Suppressor macrophage treated with lipopolysaccharide for 4 hours (primary cell): ENCODE measurements around the gene ZFYVE28.
A peak's percentile ranks its signal among the peaks of the same experiment; 100 is the strongest.

Experiments
- DNase-seq: peaks from one replicate; pipeline ENCODE4 v3.0.0-alpha.2; 2020

Gene ZFYVE28

DNA sequence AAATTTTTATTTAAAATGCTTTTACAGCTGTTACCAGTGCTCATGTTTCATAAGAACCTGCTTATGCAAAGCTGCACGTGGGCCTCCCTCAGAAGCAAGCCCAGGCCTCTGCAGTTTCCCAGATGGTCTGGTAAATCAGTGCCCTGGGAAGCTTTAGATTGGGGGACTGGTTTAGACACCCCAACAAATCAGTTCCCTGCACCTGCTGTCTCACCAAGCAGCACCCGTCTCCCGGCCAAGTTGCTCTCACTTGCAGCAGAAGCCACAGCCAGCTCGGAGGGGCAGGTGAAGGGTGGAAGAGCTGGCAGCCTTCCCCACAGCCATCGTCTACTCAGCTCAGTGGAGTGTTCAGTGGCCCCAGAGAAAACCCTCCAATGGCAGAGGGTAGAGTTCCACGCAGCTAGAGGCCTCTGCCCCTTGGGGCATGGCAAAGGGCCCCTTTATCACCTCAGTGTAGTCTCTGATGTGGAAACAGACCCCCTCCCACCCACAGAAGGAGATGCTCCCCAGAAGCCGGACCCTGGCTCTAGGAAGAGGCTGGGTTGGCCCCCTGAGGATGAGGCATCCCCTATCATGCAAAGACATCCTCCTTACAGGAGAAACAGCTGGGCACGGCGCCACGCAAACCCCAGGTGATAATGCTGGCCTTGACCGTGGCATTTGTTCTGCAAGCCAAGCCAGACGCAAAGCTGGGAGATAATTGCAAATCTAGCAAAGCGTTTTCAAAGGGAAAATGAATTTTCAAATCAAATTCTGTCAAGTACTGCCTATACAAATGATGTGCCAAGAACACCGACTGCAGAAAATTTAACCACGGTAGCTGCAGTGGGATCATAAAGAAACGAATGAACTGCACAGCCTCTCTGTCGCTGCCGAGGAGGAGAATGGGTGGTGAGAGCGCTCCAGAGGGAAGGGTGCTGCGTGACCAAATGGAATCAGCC lies 51.9 kb downstream of the ZFYVE28 start:
- DNase-seq: no peak

DNA sequence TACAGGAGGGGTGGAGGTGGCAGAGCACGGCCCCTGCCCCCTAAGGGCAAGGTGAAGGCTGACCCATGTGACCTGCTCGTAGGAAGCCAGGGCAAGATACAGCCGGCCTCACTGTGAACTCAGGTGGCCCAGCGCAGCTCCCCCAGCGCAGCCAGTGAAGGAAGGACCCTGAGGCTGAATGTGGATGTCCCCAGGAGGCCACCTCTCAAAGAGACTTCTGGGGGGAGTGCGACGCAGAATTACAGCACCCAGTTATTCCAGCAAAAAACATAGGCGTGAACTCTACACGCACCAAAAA lies 52.6 kb downstream of the ZFYVE28 start:
- no peak for DNase-seq

DNA sequence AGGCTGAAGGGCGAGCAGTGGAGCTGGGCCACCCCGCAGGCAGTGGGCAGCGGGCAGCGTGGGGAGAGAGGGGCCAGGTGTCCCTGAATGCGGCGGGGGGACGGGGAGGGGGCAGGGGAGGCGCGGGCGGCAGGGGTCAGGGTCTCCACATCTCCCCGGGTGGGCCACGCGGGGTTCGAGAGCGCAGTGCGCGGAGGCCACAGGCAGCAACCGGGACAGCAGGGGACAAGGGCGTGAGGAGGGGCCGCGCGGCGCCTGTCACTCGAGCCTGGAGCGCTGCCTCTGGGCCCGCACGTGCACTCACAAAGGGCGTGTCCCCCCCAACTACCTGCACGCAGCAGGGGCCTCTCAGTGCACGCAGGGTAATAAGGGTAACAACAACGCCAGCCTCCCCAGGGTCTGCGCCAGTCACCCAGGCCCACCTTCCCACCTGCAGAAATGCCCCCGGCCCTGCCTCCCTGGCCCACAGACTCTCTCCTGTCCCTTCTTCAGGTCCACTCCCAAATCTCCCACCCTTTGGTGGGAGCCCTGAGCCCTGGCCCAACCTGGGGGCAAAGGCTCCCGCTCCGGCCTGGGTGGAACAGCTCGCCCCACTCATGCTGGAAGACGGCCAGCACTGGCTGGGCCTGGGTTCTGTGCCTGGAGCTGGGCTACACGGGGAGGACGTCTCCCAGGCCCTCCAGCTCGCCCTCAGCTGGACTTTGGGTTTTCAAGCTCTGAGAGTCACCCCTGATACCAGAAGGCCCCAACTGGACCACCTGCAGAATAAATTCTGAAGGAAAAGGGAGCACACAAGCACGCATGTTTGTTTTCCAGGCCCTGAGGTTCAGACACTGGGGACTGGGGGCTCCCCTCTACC lies 53.2 kb downstream of the ZFYVE28 start:
- no peak for DNase-seq

DNA sequence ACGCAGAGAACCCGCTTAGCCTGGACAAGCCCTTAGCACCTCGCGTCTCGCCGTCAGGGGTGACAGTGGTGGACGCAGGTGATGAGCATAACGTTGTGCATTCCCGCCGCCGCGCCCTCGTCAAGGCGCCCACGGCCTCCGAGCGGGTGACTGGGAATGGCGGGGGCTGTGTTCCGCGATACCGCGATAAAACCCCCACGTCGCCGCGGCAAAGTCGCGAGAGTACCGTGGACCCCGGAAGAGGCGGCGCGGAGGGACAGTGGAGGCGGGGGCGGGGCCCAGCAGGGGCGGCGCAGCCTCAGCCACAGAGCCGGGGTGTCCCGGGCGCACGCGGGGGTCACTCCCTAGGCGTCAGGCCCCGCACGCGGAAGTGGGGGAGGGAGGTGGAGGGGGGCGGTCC lies 53.8 kb downstream of the ZFYVE28 start:
- peak; percentile 24 for DNase-seq

DNA sequence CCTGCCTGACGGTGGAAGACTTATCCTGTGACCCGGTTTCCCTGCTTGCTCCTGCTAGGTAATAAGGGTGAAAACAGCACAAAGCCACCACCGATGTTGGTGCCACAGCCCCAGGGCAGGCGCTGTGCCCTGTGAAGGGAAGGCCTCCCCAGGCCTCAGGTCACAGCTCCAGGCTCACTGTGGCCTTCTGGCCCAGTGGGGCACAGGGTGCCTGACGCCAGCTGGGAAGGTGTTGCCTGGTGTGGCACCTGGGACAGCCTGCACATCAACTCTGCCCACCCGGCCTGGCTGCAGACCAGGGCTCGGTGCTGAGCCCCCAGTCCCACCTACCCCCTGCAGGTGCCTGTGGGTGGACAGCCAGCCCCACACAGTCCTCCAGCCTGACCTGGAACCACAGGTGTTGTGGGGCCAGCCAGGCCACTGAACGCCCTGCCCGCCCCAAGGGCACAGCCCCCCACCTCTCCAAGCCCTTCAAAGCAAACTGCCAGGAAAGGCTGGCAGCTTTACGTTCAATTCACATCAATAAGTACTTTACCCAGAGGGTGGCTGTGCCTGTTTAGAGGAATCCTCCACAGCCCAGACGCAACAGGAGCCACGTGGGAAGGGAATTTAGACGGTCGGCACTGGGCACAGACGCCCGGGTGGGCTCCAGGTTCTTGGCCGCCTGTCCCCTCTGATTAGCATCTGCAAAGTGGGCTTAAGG lies 54.3 kb downstream of the ZFYVE28 start:
- DNase-seq: no peak

DNA sequence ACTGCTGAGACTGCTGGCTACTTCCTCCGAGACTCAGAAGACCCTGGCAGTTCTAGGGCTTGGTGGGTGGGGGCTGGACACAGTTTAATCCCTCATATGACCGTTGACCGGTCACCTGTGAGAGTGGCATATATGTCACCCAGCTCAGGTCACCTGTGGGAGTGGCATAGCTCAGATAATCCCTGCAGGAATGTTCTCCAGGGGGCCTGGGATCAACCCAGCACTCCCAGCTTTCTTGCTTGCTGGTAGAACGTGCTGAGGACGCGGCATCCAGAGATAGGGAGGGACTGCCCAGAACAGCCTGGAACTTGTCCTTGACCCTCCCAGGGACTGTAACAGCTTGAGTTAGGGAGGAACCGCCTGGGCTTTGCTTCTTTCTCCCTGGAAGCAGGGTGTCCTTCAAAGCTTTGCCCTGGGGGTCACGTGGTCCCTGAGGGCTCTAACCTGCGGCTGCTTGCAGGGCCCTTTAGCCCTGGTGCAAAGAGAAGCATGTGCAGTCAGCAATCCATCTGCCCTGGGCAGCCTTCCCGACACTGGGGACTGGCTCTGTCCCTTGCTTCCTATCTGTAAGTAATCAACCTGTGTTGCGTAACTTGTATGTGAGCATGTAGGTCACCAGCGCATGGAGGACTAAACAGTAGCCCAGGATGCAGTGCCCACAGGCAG lies 55.3 kb downstream of the ZFYVE28 start:
- peak; percentile 40 for DNase-seq

DNA sequence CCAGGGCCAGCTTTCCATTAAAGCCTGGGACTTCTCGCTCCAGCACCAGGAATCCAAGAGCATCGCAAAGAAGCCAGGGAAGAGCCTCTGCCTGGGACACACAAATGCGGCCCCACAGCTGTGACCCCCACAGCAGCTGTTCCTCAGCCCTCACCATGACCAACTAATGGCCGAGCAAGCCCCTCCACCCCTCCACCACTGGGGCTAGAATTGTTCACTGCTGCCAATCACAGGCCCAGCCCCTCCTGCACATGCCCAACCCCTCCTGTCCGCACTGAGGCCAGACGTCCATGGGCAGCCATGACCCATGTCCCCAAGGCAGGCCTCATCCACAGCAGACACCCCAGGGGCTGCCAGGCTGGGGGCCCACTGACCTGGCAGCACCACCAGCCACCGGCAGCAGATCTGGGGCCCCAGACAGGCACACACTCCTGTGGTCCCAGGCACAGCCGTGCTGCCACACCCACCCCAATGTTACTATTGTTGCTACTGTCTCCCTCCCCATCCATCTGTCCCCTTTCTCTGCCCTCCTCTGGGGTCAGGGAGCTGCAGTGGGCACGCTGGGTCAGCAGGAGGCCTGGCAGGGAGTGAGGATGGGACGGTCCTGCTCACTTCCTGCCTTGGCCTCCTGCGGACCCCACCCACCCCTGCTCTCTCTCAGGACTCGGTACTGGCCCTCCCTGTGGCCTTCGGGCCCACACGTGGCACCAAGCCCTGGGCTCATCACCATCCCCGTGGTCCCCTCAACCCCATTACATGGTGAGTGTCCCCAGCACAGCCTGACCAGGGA lies 56.0 kb downstream of the ZFYVE28 start:
- DNase-seq: no peak

DNA sequence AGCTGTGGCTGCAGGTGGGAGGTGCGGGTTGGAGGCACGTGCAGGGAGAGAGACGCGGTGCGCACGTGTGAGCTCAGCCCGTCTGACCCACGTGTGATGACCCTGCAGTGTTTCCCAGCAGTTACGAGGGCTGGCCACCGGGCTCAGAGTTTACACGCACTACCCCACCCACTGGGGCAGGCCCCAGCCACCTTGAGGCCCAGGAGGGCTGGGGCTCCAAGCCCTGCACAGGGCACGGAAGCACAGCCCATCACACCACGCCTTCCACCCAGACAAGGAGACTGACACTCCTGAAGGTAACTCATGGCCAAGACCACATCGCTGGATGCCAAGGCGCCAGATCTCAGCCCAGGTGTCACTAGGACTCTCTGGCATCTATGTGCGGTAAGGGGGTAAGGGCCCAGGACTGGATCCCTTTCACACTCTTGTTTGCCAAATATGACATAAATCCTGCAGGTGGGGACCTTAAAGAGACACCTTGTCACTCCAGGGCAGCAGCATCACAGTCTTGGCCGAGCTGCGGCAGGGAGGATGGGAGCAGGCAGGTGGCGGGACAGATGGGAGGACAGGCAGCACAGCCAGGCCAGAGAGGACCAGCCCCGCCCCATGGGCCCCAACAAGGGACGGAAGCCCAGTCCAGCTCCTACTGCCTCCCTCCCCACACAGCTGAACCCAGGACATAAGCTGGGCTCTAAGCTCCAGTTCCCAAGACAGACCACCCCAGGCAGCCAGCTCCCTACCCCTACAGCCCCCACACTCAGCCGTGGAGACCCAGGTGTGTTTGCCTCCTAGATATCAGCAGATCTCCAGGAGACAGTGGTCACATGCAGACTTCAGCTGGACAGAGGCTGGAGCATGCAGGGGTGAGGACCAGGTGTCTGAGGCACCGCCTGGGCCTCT lies 56.8 kb downstream of the ZFYVE28 start:
- no peak for DNase-seq

DNA sequence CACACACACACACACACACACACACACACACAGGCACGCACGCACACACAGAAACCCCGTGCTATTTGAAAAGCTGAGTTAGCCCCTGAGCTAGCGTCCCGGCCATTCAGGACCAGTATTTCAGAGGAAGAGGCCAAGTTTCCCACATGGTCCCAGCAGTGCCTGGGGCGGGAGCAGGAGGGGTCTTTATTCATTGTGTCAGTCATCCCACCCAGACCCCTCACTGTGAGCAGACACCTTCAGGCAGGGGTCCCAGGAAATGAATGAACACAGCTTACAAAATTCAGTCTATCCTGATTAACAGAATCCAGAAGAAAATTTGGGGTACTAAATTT lies 58.1 kb downstream of the ZFYVE28 start:
- no peak for DNase-seq

DNA sequence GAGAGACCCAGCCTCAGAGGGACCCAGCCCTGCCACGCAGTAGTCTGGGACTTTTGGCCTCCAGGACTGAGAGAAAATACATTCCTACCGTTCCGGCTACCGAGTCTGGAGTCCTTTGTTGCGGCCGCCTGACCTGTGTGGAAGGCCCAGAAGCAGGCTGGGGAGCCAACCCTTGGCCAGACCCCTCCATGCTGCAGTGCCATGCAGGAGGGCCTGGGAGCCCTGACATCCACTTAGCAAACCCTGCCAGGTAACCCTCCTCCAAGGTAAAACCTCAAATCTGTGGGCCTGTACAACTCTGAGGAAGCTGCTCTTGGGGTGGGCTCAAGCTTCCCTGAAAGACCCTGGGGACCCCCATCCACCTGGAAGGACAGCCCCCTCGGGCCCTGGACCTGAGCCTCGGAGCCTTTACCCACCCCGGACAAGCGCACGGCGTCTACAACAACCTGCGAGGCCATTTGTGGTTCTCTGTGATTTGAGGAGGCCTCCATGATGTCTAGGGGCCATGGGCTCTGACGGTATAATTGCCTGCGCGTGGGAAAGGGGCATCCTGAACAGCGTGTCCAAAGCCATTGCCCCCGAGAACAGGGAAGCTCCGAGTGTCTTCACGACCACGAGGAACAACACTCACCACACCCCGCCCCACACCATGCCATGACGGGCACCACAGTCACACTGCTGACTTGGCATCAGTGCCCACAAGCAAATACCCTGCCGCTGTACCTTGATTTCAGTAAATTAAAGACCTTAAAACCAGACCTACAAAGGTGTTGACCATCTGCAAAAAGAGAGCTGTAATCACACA lies 58.7 kb downstream of the ZFYVE28 start:
- DNase-seq: no peak

DNA sequence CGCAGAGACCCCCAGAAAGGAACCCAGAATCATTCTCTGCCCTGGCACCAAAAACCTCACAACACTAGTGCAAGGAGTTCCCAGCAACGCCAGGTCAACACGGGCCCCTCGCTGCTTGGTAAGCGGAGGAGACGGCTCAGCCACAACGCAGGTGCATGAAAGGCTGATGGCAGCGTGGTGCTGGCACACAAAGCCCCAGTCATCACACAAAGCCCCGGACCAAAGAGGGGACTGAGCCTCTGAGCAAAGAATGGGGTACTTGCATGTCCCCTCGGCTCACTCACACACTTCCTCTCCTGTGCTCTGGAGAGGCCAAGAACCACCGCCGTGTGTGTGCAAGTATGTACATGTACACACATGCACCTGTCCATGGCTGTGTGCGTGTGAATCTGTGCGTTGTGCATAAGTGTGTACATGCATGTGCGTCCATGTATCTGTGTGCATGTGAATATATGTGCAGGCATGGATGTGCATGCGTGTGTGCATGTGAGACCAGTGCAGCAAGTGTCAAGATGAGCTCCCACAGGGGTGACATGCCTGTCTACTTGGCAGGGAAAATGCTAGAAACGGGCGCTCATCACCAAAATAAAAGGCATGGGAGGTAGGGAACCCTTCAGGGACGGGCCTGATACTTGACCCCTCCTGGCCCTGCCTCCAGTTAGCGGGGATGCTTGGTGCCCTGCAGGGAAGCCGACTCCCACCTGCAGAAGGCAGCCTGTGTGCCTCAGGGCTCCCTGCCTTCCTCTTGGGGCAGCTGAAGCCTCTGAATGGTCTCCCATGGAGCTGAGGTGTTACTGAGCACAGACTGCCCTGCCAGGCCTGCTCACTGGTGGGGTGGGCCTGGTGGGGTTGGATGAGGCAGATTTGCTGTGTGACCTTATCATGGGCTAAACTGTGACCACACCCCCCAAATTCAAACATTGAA lies 60.4 kb downstream of the ZFYVE28 start:
- DNase-seq: no peak

DNA sequence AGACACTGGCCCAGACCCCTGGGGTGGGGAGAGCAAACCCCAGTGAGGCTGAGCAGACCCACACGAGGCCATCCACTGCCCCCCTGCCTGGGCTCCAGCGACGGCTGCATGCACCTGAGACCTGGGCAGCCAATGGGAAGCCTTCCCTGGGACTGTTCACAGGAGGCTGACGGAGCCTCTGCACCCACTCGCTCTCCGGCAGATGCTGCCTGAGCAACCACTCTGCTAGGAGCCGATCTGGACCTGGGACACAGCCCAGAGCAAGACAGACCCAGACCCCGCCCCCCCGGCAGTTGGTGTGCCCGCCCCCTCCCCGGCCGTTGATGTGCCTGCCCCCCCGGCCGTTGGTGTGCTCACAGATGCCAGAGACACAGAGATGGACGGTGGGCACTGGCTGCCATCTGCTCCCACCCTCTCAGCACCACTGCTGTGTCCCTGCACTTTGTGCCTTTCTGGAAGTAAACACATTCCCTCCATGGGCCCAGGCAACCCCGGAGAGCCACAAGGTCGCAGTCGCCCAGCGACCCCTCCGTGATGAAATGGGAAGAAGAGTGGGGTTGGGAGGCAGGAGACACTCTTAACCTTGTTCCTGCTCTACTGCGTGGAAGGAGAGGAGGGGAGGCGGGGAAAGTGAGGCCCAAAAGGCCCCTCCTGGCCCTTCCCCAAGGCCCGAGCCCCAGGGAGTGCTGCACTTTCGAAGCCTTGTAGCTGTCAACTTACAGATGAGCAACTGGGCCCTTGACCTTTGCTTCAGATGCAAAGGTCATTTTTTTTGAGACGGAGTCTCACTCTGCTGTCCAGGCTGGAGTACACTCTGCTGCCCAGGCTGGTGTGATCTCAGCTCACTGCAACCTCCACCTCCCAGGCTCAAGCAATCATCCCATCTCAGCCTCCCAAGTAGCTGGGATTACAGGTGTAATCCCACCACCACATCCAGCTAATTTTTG lies 62.0 kb downstream of the ZFYVE28 start:
- no peak for DNase-seq

DNA sequence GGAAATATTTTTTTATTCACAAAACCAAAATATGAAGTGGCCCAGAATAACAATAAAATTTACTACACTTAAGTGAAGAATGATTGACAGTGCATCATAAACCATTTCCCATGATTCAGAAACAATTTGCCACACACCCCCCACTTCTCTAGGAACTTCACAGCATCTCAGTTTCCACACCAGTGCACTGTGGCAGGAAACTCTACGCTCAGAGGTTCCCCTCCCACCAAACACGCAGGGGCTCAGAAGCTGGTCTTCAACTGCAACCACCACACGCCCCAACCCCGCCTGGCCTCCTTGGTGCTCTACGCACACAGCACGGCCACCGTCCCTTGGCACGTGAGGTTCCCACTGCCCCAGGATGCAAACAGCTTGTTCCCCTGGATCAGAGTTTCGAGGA lies 63.7 kb downstream of the ZFYVE28 start:
- no peak for DNase-seq

DNA sequence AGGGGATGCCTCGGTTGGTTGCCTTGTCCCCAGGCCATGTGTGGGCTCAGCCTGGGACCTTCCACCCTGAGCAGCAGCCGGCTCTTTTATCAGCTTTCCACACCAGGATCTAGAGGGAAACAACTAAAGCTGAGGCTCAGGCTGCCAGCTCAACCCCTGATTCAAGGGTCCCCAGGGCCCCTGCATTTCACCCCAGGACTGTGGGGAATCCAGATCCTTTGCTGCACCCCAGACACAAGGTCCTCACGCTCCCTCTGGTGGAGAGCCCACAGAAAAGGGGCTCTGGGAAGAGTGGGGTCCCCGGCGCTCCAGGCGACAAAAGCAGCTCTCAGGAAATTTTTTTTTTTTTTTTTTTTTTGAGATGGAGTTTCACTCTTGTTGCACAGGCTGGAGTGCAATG lies 64.3 kb downstream of the ZFYVE28 start:
- DNase-seq: no peak

DNA sequence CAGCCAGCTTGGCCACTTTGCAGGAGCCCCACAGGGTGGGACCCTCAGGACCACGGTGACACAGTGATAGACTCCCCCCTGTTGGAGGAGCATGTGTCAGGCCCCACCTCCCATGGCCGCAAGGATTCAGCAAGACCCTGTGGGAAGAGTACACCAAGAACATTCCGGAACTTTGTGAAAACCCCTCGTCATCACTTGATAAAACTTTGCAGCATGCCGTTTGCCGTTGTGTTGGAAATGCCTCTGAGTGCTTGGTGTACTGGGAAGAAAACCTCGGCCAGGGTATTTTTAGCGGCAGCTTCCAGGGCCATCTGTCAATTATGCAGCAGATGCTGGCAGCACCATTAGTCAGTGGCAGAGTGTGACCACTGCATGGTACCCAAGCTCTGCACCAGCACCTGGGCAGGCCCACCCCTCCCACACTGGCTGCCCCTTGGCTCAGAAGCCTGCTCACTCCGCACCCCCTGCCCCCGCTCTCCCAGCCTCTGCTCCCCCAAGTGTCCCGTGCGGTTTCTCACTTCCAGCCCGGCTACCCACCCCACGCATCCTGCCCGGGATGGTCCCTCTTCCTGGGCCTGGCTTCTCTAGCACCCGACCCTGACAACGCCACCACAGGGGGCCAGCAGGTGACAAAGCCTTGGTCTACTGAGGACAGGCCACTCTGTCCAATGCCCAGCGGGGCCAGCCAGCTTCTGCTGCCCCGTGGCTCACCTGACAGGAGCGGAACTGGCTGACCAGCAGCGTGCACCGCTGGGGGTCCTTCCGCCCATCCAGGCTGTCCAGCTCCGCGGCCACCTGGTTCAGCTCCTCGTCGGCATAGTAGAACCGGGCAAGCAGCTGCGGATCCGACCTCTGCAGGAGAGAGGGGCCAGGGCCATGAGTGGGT lies 65.0 kb downstream of the ZFYVE28 start:
- DNase-seq: no peak

DNA sequence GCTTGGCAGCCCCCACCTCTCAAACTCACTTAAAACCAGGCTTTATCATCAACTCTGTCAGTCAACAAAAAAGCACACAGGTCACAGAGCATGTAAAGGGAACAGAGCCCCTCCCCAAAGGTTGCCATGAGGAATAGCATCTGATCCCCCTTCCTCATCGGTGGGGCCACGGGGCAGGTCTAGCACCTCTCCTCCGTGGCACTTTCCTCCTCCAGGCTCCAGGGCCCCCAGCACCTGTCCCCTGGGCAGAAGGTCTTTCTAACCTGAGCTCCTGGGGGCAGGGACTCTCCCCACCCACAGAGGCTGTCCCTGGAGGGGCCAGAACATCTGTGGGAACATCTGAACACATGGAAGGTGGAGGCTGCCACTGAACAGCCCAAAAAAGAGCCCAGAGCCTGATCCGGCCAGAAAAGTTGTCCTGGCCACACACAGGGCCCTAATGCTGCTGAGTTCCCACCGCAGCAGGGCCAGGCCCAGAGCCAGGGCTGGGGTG lies 65.7 kb downstream of the ZFYVE28 start:
- DNase-seq: no peak

DNA sequence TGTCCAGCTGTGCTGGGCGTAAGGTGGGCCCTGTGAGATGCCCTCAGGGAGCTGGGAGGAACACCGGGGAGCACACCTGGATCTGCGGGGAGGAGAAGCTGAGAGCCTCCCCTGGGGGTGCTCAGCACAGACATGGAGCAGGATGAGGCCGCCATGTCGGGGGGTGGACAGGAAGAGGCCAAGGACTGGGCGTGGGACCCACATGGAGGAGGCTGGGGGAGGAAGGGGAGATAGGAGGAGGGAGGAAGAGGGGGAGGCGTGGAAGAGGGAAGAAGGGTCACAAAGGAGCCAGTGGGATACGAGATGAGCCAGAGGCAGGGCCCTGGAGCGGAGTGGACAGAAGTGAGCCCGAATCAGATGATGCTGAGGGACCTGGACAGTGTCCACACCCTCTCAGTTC lies 66.3 kb downstream of the ZFYVE28 start:
- no peak for DNase-seq
